PC-9 (cell line): ENCODE data around the gene SV2C.

ENCODE experiments used
- CTCF ChIP-seq: fragments of 200-600 bp; sonication (generic); conservative IDR thresholded peaks from 2 replicates; pipeline ENCODE4 v1.6.1; 2017; ENCODE audit warnings: mixed run types, antibody characterized with exemption, mild to moderate bottlenecking, moderate library complexity
- EZH2 ChIP-seq: fragments of 200-600 bp; sonication (generic); IDR thresholded peaks from 2 replicates; pipeline ENCODE4 v1.8.0; 2017; ENCODE audit warnings: antibody characterized with exemption, low read depth

GRCh38 chr5:76152161-76152560, 69.0 kb downstream of the SV2C start:
- TF ChIP-seq CTCF = no peak
- no peak for TF ChIP-seq EZH2
